Endothelial cell (in vitro differentiated cells): ENCODE measurements around the gene ZFP36L2. TPM values are rescaled to one million over a fixed set of nuclear protein-coding genes. Genes with fewer than 3 reads are reported as not detected.
A peak's percentile ranks its signal among the peaks of the same experiment; 100 is the strongest.

Source experiments
- DNase-seq: peaks from one replicate; pipeline ENCODE4 v3.0.0; 2021; ENCODE audit warnings: low spot score
- H3K27ac Mint-ChIP-seq: one replicate; pipeline ENCODE4 v1.8.0; 2021; ENCODE audit warnings: mixed read lengths, inconsistent platforms; ENCODE audit not compliant: unreplicated experiment
- H3K27me3 Mint-ChIP-seq: one replicate; pipeline ENCODE4 v1.8.0; 2021; ENCODE audit warnings: mild to moderate bottlenecking, moderate library complexity, mixed read lengths, inconsistent platforms; ENCODE audit not compliant: unreplicated experiment
- H3K36me3 Mint-ChIP-seq: one replicate; pipeline ENCODE4 v1.8.0; 2021; ENCODE audit warnings: mild to moderate bottlenecking, low read depth, mixed read lengths, inconsistent platforms; ENCODE audit not compliant: unreplicated experiment
- H3K4me1 Mint-ChIP-seq: one replicate; pipeline ENCODE4 v1.8.0; 2021; ENCODE audit warnings: mild to moderate bottlenecking, mixed read lengths, inconsistent platforms; ENCODE audit not compliant: unreplicated experiment
- H3K4me3 Mint-ChIP-seq: one replicate; pipeline ENCODE4 v1.8.0; 2021; ENCODE audit warnings: mild to moderate bottlenecking, mixed read lengths, inconsistent platforms; ENCODE audit not compliant: unreplicated experiment
- H3K9me3 Mint-ChIP-seq: one replicate; pipeline ENCODE4 v1.8.0; 2021; ENCODE audit warnings: mixed read lengths, inconsistent platforms; ENCODE audit not compliant: unreplicated experiment
- CTCF ChIP-seq: fragments of 200-600 bp; sonication (generic); IDR thresholded peaks from one replicate; pipeline ENCODE4 v1.5.0; 2021; ENCODE audit warnings: antibody characterized with exemption; ENCODE audit not compliant: unreplicated experiment
- long read RNA-seq: library from polyadenylated mRNA; unstranded; transcript quantifications from one replicate; pipeline ENCODE4 v2.0.0, GENCODE V29; 2020; ENCODE audit not compliant: unreplicated experiment
- total RNA-seq: library from RNA; stranded (reverse); fragmentation: NEBNext Ultra II Directional; extraction: Animal tissue kit (Norgen Biotek cat#: 25700); gene quantifications from one replicate; pipeline ENCODE4 v1.2.1, GENCODE V29; 2021; ENCODE audit not compliant: unreplicated experiment

ZFP36L2 gene
- 72.1 TPM for total RNA-seq
- long read RNA-seq, transcript ZFP36L2-201 (2 exons, 3,696 nt), result major isoform, 40 of 52 reads
- long read RNA-seq, partial matches to known transcripts, result 0 of 52 reads
- long read RNA-seq, other reads (novel, unspliced or antisense), result 12 of 52 reads

GRCh38 chr2:43226558-43226954, at the start of gene ZFP36L2:
Gene ZFP36L2, minus strand, starts transcription at chr2:43226606. Its CDS starts 291 bp downstream, at chr2:43226315.
- no peaks in the 10 kb centered on the region for H3K9me3 Mint-ChIP-seq
- H3K36me3 Mint-ChIP-seq, result peaks cover 13% of the 10 kb centered on the region
- peak; percentile 91 for DNase-seq
- peak; percentile 10 for TF ChIP-seq CTCF
- peak within 1 kb of the TSS; percentile 48 for H3K27ac Mint-ChIP-seq
- peaks cover 13% of the 10 kb centered on the region for H3K27me3 Mint-ChIP-seq
- peaks cover 43% of the 10 kb centered on the region for H3K4me1 Mint-ChIP-seq
- peak within 1 kb of the TSS; percentile 92 for H3K4me3 Mint-ChIP-seq

- peaks cover 2% of the 10 kb centered on the region for H3K36me3 Mint-ChIP-seq
- DNase-seq, result no peak
- no peaks in the 10 kb centered on the region for H3K9me3 Mint-ChIP-seq
- H3K27me3 Mint-ChIP-seq, result peaks cover 6% of the 10 kb centered on the region
- no peak overlapping the region for H3K4me3 Mint-ChIP-seq
- TF ChIP-seq CTCF, result no peak
- H3K27ac Mint-ChIP-seq, result no peak overlapping the region
- peaks cover 30% of the 10 kb centered on the region for H3K4me1 Mint-ChIP-seq
Measured at GRCh38 chr2:43274721-43275120, 48.3 kb upstream of the ZFP36L2 start.

GRCh38 chr2:43274055-43274454, 47.6 kb upstream of the ZFP36L2 start:
- Mint-ChIP-seq H3K27ac (no peak overlapping the region), H3K36me3 (no peaks in the 10 kb centered on the region), H3K27me3 (peaks cover 7% of the 10 kb centered on the region), H3K4me3 (no peak overlapping the region), H3K9me3 (no peaks in the 10 kb centered on the region), H3K4me1 (peaks cover 36% of the 10 kb centered on the region)
- DNase-seq, result no peak
- TF ChIP-seq CTCF, result no peak

- no peaks in the 10 kb centered on the region for H3K36me3 Mint-ChIP-seq
Measured at GRCh38 chr2:43273529-43273928, 47.1 kb upstream of the ZFP36L2 start.

More at GRCh38 chr2:43273529-43273928, 47.1 kb upstream of the ZFP36L2 start:
- peaks cover 7% of the 10 kb centered on the region for H3K27me3 Mint-ChIP-seq
- no peak for DNase-seq
- H3K4me1 Mint-ChIP-seq, result peaks cover 41% of the 10 kb centered on the region
- no peak overlapping the region for H3K27ac Mint-ChIP-seq
- no peak for TF ChIP-seq CTCF
- H3K9me3 Mint-ChIP-seq, result no peaks in the 10 kb centered on the region
- H3K4me3 Mint-ChIP-seq, result no peak overlapping the region
